B cell (primary cell): ENCODE data around the gene FRMPD4. TPM values are rescaled to one million over a fixed set of nuclear protein-coding genes. Genes with fewer than 3 reads are reported as not detected.

Experiments used
- ATAC-seq: fragments of 200-7000 bp; cut with Tn5 transposase; one replicate; pipeline ENCODE4 v1.10.0; 2021; ENCODE audit warnings: low read depth, mild to moderate bottlenecking, moderate number of reproducible peaks, moderate library complexity
- CTCF ChIA-PET: fragments of 350-600 bp; sonication (Branson Sonifier 250); formaldehyde crosslinking; loops from one replicate; lab custom pipeline; 2021; ENCODE audit warnings: antibody characterized with exemption, inconsistent platforms; lab: Charles Lee
- POLR2A ChIA-PET: fragments of 350-600 bp; sonication (Branson Sonifier 250); formaldehyde crosslinking; loops from one replicate; lab custom pipeline; 2021; ENCODE audit warnings: antibody characterized with exemption; lab: Charles Lee
- DNase-seq: peaks from one replicate; pipeline ENCODE4 v3.0.0; 2013
- H2AFZ ChIP-seq: 2 replicates; pipeline ENCODE4 v1.6.1; 2012; ENCODE audit warnings: mild to moderate bottlenecking, low read depth, low read length; ENCODE audit not compliant: insufficient read depth, poor library complexity, severe bottlenecking
- H3K27ac ChIP-seq, 2 donors: 1 replicate in 1 of 2; 2 replicates in 1 of 2; pipeline ENCODE4 v1.5.1; 2012 to 2013; ENCODE audit warnings: low read length in 2 of 2, mild to moderate bottlenecking in 2 of 2, moderate library complexity in 1 of 2
- H3K27me3 ChIP-seq, 4 experiments: fragments of 200-600 bp in 1 of 4; sonication (generic) in 1 of 4; replicated peaks in 1 of 4; 1 replicate in 2 of 4; 2 replicates in 2 of 4; pipeline versions ENCODE4 v1.6.1 to v1.7.0; 2013 to 2016; ENCODE audit warnings: low read length in 3 of 4, mild to moderate bottlenecking in 2 of 4, mixed read lengths in 1 of 4, moderate library complexity in 1 of 4; ENCODE audit not compliant: insufficient read depth in 4 of 4, control insufficient read depth in 3 of 4; ENCODE audit errors: control extremely low read depth in 1 of 4
- H3K36me3 ChIP-seq, 2 experiments: replicated peaks in 1 of 2; 1 replicate in 1 of 2; 2 replicates in 1 of 2; pipeline versions ENCODE4 v1.6.1 to v1.7.1; 2013; ENCODE audit warnings: low read length in 1 of 2; ENCODE audit not compliant: insufficient read depth in 2 of 2, control insufficient read depth in 1 of 2; ENCODE audit errors: control extremely low read depth in 1 of 2, extremely low read depth in 1 of 2
- H3K4me1 ChIP-seq, 2 donors: fragments of 200-600 bp in 1 of 2; sonication (generic) in 1 of 2; 1 replicate in 1 of 2; 2 replicates in 1 of 2; pipeline versions ENCODE4 v1.5.1 to v1.6.1; 2013 to 2017; ENCODE audit warnings: low read length in 2 of 2; ENCODE audit not compliant: control insufficient read depth in 2 of 2, insufficient read depth in 2 of 2
- H3K4me2 ChIP-seq: replicated peaks from 2 replicates; pipeline ENCODE3; 2012; ENCODE audit warnings: mild to moderate bottlenecking, low read depth, low read length; ENCODE audit not compliant: poor library complexity, severe bottlenecking
- H3K4me3 ChIP-seq, 5 experiments: fragments of 200-600 bp in 1 of 5; sonication (generic) in 1 of 5; 1 replicate in 3 of 5; 2 replicates in 2 of 5; pipeline versions ENCODE4 v1.5.1 to v1.7.0; 2011 to 2016; ENCODE audit warnings: low read length in 4 of 5, mild to moderate bottlenecking in 4 of 5, low read depth in 2 of 5, control low read depth in 1 of 5, moderate library complexity in 1 of 5; ENCODE audit not compliant: insufficient read depth in 1 of 5; ENCODE audit errors: control extremely low read depth in 1 of 5, extremely low read depth in 1 of 5
- H3K79me2 ChIP-seq: fragments of 200-600 bp; sonication (generic); one replicate; pipeline ENCODE4 v1.6.0; 2016; ENCODE audit warnings: low read length; ENCODE audit not compliant: control insufficient read depth, insufficient read depth
- H3K9ac ChIP-seq: fragments of 200-600 bp; sonication (generic); 2 replicates; pipeline ENCODE4 v1.6.1; 2017; ENCODE audit warnings: mild to moderate bottlenecking, low read length, moderate library complexity
- H3K9me3 ChIP-seq, 3 donors: one replicate each; pipeline versions ENCODE4 v1.6.1 to v1.7.1; 2013; ENCODE audit warnings: low read length in 2 of 3; ENCODE audit not compliant: control insufficient read depth in 2 of 3, insufficient read depth in 1 of 3; ENCODE audit errors: control extremely low read depth in 1 of 3
- H4K20me1 ChIP-seq: 2 replicates; pipeline ENCODE4 v1.6.0; 2012; ENCODE audit warnings: mild to moderate bottlenecking, low read length; ENCODE audit not compliant: insufficient read depth, control insufficient read depth, poor library complexity, severe bottlenecking
- H3K27ac Mint-ChIP-seq: one replicate; pipeline ENCODE4 v1.8.0; 2021; ENCODE audit warnings: mixed read lengths
- H3K27me3 Mint-ChIP-seq: one replicate; pipeline ENCODE4 v1.8.0; 2021; ENCODE audit warnings: mixed read lengths
- H3K4me1 Mint-ChIP-seq: one replicate; pipeline ENCODE4 v1.8.0; 2021; ENCODE audit warnings: mixed read lengths
- H3K4me3 Mint-ChIP-seq: one replicate; pipeline ENCODE4 v1.8.0; 2021; ENCODE audit warnings: mixed read lengths
- H3K9me3 Mint-ChIP-seq: one replicate; pipeline ENCODE4 v1.8.0; 2022; ENCODE audit warnings: mixed read lengths; ENCODE audit not compliant: insufficient read depth
- EZH2 ChIP-seq: IDR thresholded peaks from 2 replicates; pipeline ENCODE4 v1.6.1; 2012; ENCODE audit warnings: borderline replicate concordance, low read depth, mild to moderate bottlenecking, moderate library complexity, low read length; ENCODE audit not compliant: insufficient read depth, poor library complexity, severe bottlenecking
- WGBS: methylation state at CpG from one replicate; pipeline ENCODE4 v1.1.5; 2013; ENCODE audit warnings: missing lambda C conversion rate; ENCODE audit not compliant: insufficient coverage; 5-methylcytosine and 5-hydroxymethylcytosine counted together
- intact Hi-C: fragments of 100-400 bp; cut with micrococcal nuclease; formaldehyde crosslinking; loops from one replicate; pipeline ENCODE4 v1.10.0; 2022
- polyA plus RNA-seq: library from polyadenylated mRNA; depleted of rRNA; stranded (reverse); fragments of >200 nt; gene quantifications from 2 replicates; pipeline ENCODE4 v1.2.3, GENCODE V29; 2012
- total RNA-seq, 2 donors: library from RNA; stranded (reverse); fragments of 120-200 nt in 1 of 2; gene quantifications; 1 replicate in 1 of 2; 2 replicates in 1 of 2; pipeline versions ENCODE4 v1.2.3 to v1.2.4, GENCODE V29; 2013 to 2022
- TF ChIP-seq, protein P1 (sequence below): fragments of 200-600 bp; IDR thresholded peaks from one replicate; pipeline ENCODE4 v1.8.0; 2022; ENCODE audit warnings: antibody characterized with exemption, mild to moderate bottlenecking

The FRMPD4 gene
- total and polyA plus RNA-seq, 2 donors (not counting 1 experiment from before 2014, with no cell fraction given) = not detected

GRCh38 chrX:12229986-12230385, 91.7 kb downstream of the FRMPD4 start:
- no peak overlapping the region for H3K4me3 ChIP-seq
- no peak overlapping the region for H3K9ac ChIP-seq
- ChIA-PET CTCF (no interaction called here), POLR2A (no interaction called here)
- no peak overlapping the region for H3K4me3 Mint-ChIP-seq
- no peaks in the 10 kb centered on the region for H3K4me1 ChIP-seq
- H3K4me1 Mint-ChIP-seq = no peaks in the 10 kb centered on the region
- no peak overlapping the region for H3K27ac Mint-ChIP-seq
- H3K27me3 Mint-ChIP-seq = no peaks in the 10 kb centered on the region
- H3K27ac ChIP-seq = no peak overlapping the region
- ATAC-seq (no peak), DNase-seq (no peak)
- H3K9me3 ChIP-seq = no peaks in the 10 kb centered on the region
- no peaks in the 10 kb centered on the region for H3K9me3 Mint-ChIP-seq
- no peak overlapping the region for H3K4me2 ChIP-seq
- intact Hi-C loops = no loop called here
- no peaks in the 10 kb centered on the region for H3K79me2 ChIP-seq
- WGBS = no CpG with 5 or more reads among the region's 2 CpGs
- no peaks in the 10 kb centered on the region for H3K36me3 ChIP-seq
- TF ChIP-seq, protein P1, sequence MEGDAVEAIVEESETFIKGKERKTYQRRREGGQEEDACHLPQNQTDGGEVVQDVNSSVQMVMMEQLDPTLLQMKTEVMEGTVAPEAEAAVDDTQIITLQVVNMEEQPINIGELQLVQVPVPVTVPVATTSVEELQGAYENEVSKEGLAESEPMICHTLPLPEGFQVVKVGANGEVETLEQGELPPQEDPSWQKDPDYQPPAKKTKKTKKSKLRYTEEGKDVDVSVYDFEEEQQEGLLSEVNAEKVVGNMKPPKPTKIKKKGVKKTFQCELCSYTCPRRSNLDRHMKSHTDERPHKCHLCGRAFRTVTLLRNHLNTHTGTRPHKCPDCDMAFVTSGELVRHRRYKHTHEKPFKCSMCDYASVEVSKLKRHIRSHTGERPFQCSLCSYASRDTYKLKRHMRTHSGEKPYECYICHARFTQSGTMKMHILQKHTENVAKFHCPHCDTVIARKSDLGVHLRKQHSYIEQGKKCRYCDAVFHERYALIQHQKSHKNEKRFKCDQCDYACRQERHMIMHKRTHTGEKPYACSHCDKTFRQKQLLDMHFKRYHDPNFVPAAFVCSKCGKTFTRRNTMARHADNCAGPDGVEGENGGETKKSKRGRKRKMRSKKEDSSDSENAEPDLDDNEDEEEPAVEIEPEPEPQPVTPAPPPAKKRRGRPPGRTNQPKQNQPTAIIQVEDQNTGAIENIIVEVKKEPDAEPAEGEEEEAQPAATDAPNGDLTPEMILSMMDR = no peak
- TF ChIP-seq EZH2 = no peak
- H3K27me3 ChIP-seq = no peaks in the 10 kb centered on the region
- H4K20me1 ChIP-seq = no peaks in the 10 kb centered on the region
- H2AFZ ChIP-seq = no peak overlapping the region

DNA sequence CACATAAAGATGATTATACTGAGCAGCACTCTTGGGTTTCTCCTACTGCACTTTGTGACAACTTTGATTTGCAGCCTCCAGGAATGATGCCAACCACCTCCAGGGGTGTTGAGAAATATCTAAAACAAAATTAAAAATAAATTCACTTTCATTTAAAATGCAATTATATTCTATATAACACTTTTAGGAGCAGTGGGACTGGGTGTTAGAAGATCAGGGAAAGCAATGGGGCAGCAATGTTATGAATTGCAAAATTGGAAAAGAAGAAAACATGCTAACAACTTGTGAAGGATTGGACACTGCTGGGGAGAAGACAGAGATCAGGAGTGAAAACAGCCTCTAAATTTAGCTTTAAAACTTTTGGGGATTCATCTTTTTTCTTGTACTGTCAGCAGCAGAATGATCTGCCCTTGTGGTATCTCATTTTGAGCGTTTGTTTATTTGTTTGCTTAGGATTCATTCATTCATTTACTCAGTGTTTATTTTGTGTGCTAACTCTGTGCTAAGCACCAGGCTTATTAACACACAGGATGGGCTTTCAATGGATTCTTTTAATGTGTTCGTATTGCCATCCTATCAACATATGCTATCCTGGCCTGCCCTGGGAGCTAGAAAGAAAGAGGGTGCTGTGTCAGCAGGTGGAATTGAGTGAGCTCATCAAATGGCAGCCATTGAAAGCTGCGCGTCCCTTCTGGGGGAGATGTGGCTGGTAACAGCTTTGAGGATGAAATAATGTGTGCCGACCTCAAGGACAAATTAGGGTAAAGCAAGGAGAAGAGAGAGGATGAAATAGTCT, 96.5 kb downstream of the FRMPD4 start:
- H3K27me3 Mint-ChIP-seq = no peaks in the 10 kb centered on the region

More for the DNA sequence above, 96.5 kb downstream of the FRMPD4 start:
- Histone ChIP-seq H3K27me3 (no peaks in the 10 kb centered on the region), H2AFZ (no peak overlapping the region), H3K79me2 (no peaks in the 10 kb centered on the region), H3K27ac (no peak overlapping the region), H3K36me3 (no peaks in the 10 kb centered on the region), H3K9me3 (no peaks in the 10 kb centered on the region), H3K4me2 (no peak overlapping the region), H4K20me1 (no peaks in the 10 kb centered on the region), H3K9ac (no peak overlapping the region), H3K4me1 (no peaks in the 10 kb centered on the region), H3K4me3 (no peak overlapping the region)
- H3K9me3 Mint-ChIP-seq = no peaks in the 10 kb centered on the region
- WGBS = 100% methylated on average over 2 of the region's 5 CpGs
- intact Hi-C loops = no loop called here
- DNase-seq = no peak
- H3K4me3 Mint-ChIP-seq = no peak overlapping the region
- H3K27ac Mint-ChIP-seq = no peak overlapping the region
- POLR2A ChIA-PET = no interaction called here
- ATAC-seq = no peak
- H3K4me1 Mint-ChIP-seq = no peaks in the 10 kb centered on the region
- CTCF ChIA-PET = no interaction called here
- TF ChIP-seq EZH2 = no peak
